ENCODE data around the gene RARRES2.

Gene RARRES2

GRCh38 chr7:150376560-150376959, 35.1 kb upstream of the RARRES2 start:
- DNase-seq (ENCODE audit: low read depth) = no peak

- DNase-seq (ENCODE audit: low read depth) = no peak
These were observed 34.5 kb upstream of the RARRES2 start for GRCh38 chr7:150375662-150376521.

GRCh38 chr7:150374472-150374871, 33.0 kb upstream of the RARRES2 start:
- DNase-seq (ENCODE audit: low read depth) = no peak

- no peak for DNase-seq (ENCODE audit: low read depth)
These were observed 32.6 kb upstream of the RARRES2 start for GRCh38 chr7:150374026-150374425.

DNA sequence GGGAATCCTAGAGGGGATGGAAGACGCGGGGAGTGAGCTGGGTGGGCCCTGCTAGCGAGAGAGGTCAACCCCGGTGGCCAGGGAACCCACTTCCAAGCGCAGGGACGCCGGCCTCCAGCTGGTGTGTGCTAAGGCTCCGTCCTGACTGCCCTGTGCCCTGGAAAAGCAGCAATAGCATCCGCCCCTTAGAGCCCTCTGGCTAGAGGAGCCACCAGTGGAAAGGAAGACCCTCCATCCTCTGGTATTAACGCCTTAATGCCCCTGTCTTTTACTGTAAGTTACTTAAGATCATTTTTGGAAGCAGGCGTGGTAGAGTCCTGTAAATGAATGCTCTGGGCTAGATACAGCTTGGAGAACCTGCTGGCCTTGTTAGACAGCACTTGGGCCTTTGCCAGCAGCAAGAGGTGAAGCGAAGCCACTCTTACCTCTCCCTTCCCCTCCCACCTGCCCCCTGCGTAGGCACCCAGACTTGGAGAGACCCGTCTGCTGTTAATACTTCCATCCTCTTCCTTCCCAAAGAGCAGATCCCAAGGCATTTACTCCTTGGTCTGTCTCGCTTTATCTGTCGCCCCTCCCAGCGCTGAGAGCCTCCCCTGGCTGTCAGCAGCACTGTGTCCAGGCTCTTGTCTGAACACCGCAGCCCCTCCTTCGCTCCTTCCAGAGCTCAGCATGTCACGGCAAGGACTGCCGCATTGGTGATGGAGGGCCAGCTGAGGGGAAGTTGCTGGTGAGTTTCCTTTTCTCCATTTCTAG, 31.8 kb upstream of the RARRES2 start:
- no peak for DNase-seq (ENCODE audit: low read depth)

GRCh38 chr7:150372271-150373048, 31.0 kb upstream of the RARRES2 start:
- no peak for DNase-seq (ENCODE audit: low read depth)

- no peak for DNase-seq (ENCODE audit: low read depth)
These were observed 30.5 kb upstream of the RARRES2 start for GRCh38 chr7:150371996-150372270.

- DNase-seq (ENCODE audit: low read depth) = no peak
These were observed 29.9 kb upstream of the RARRES2 start for GRCh38 chr7:150371131-150371995.

DNA sequence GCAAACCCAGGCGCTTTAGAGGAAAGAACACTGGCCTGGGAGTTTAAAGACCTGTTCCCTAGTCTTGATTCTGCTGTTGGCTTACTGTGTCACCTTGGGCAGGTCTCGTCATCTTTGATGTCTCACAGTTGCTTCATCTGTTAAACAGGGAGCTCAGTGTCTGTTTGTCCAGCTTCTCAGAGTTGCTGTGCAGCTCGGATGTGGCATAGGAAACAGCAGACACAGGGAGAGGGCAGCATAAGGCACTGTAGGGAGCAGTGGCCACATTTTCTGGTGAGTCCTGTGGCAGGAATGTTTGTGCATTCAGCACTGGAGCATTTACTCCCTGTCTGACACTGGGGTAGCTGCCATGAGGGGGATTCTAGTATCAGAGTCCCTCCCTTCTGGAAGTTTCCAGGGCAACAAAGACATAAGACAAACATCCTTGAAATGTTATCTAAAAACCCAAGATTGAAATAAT, 29.2 kb upstream of the RARRES2 start:
- DNase-seq (ENCODE audit: low read depth) = peak; percentile 31

GRCh38 chr7:150369748-150370501, 28.5 kb upstream of the RARRES2 start:
- DNase-seq (ENCODE audit: low read depth) = no peak

GRCh38 chr7:150368884-150369747, 27.7 kb upstream of the RARRES2 start:
- DNase-seq (ENCODE audit: low read depth) = peak; percentile 62

DNA sequence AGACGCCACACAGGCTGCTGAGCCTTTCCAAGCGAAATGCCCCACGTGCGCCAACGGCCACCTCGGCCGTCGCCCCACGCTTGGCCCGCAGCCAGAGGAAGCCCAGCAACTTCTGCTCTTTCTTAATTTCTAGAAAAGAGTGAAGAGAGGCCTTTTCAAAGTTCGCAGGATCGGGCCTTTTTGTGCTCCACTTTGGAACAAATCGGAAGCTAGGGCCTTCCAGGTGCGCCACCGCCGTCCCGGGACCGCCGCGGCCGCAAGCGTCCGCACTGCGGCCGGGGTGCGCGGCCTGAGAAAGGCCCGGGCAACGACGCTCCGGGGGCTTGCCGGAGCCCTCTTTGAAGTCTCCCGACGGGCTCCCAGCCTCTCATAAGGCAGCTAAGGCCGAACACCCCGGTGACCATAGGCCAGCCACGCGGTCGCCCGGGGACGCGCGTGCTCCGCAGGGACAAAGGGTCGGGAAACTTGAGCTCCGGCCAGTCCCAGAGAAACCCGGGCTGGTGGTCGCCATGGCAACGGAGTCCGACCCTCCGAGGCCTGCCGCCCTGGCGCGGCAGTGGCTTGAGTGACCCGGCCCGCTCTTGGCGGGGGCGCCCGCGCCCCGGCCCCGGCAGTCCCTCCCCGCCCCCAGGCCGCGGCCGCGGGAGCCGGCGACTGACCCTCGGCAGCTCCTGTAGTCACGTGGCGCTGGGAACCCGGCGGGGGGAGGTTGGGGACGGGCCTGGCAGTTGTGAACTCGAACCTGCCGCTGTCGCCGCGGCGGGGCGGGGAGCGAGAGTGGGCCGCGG, 26.9 kb upstream of the RARRES2 start, which contains the start of gene REPIN1:
Gene REPIN1 (plus strand): TSS at position 727 of the 788 bp plus-strand sequence. CDS start 890 bp downstream, outside the sequence.
- DNase-seq (ENCODE audit: low read depth) = peak; percentile 86

- no peak for DNase-seq (ENCODE audit: low read depth)
These were observed 26.3 kb upstream of the RARRES2 start for GRCh38 chr7:150367677-150368095.

GRCh38 chr7:150365673-150366398, 24.4 kb upstream of the RARRES2 start:
- DNase-seq (ENCODE audit: low read depth) = no peak

DNA sequence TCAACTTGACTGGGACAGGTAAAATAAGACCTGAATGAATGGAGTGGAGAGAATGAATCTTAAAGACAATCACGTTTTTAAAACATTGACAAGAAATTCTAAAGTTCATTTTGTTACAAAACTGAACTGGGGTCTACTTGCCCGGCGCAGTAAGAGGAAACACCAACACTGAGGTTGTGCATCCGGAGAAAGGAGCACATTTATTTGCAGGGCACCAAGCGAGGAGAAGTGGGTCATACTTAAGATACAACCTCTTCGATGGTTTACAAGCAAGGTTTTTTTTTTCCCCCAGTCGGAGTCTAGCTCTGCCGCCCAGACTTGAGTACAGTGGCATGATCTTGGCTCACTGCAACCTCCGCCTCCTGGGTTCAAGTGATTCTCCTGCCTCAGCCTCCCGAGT, 23.8 kb upstream of the RARRES2 start:
- no peak for DNase-seq (ENCODE audit: low read depth)

GRCh38 chr7:150363872-150364271, 22.4 kb upstream of the RARRES2 start:
- DNase-seq (ENCODE audit: low read depth) = no peak

- DNase-seq (ENCODE audit: low read depth) = no peak
These were observed 21.9 kb upstream of the RARRES2 start for GRCh38 chr7:150363370-150363769.
